Osteocyte (in vitro differentiated cells): ENCODE measurements around the gene UBXN4. TPM values are rescaled to one million over a fixed set of nuclear protein-coding genes. Genes with fewer than 3 reads are reported as not detected.

Experiments used
- DNase-seq: peaks from one replicate; pipeline ENCODE4 v3.0.0; 2021; ENCODE audit warnings: mixed read lengths; ENCODE audit not compliant: unreplicated experiment; ENCODE audit errors: extremely low spot score
- H3K27ac Mint-ChIP-seq: one replicate; pipeline ENCODE4 v1.8.0; 2021; ENCODE audit warnings: mild to moderate bottlenecking, mixed read lengths; ENCODE audit not compliant: unreplicated experiment
- H3K27me3 Mint-ChIP-seq: one replicate; pipeline ENCODE4 v1.8.0; 2021; ENCODE audit warnings: mixed read lengths; ENCODE audit not compliant: unreplicated experiment
- H3K36me3 Mint-ChIP-seq: one replicate; pipeline ENCODE4 v1.8.0; 2021; ENCODE audit warnings: mixed read lengths; ENCODE audit not compliant: unreplicated experiment
- H3K4me1 Mint-ChIP-seq: one replicate; pipeline ENCODE4 v1.8.0; 2021; ENCODE audit warnings: mixed read lengths; ENCODE audit not compliant: unreplicated experiment
- H3K4me3 Mint-ChIP-seq: one replicate; pipeline ENCODE4 v1.8.0; 2021; ENCODE audit warnings: mild to moderate bottlenecking, moderate library complexity, mixed read lengths; ENCODE audit not compliant: unreplicated experiment
- H3K9me3 Mint-ChIP-seq: one replicate; pipeline ENCODE4 v1.8.0; 2021; ENCODE audit warnings: mixed read lengths; ENCODE audit not compliant: unreplicated experiment
- total RNA-seq: library from RNA; stranded (reverse); gene quantifications from 2 replicates; pipeline ENCODE4 v1.2.1, GENCODE V29; 2021
- TF ChIP-seq, protein P1 (sequence below): fragments of 200-600 bp; sonication (generic); IDR thresholded peaks from 2 replicates; pipeline ENCODE4 v1.5.0; 2021; ENCODE audit warnings: antibody characterized with exemption, mild to moderate bottlenecking, moderate library complexity

UBXN4 gene
- total RNA-seq, 1 donor from 2014 or later = 118 TPM

DNA sequence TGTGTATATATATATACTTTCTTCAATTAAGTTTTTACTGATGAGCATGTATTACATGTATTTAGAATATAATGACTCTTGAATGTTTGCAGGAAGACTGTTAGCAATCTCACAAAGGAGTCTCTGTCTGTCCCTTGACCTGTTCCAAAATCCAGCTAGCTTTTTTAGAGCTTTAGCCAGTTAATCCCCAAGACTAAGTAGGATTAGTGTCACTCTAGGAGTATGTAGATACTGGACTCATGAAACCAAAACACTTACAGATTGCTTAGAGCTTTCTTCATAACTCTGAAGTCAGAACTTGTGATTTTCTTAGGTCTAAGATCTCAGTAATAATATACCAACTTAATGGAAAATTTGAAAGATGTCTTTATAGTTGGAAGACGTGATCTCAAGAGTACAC is 2.2 kb downstream of the UBXN4 start:
- Mint-ChIP-seq H3K27me3 (no peaks in the 10 kb centered on the region), H3K27ac (peak overlapping the region; percentile 80), H3K36me3 (peaks cover 18% of the 10 kb centered on the region), H3K4me3 (peak overlapping the region; percentile 65), H3K4me1 (peaks cover 35% of the 10 kb centered on the region), H3K9me3 (no peaks in the 10 kb centered on the region)
- DNase-seq = no peak
- TF ChIP-seq, protein P1, sequence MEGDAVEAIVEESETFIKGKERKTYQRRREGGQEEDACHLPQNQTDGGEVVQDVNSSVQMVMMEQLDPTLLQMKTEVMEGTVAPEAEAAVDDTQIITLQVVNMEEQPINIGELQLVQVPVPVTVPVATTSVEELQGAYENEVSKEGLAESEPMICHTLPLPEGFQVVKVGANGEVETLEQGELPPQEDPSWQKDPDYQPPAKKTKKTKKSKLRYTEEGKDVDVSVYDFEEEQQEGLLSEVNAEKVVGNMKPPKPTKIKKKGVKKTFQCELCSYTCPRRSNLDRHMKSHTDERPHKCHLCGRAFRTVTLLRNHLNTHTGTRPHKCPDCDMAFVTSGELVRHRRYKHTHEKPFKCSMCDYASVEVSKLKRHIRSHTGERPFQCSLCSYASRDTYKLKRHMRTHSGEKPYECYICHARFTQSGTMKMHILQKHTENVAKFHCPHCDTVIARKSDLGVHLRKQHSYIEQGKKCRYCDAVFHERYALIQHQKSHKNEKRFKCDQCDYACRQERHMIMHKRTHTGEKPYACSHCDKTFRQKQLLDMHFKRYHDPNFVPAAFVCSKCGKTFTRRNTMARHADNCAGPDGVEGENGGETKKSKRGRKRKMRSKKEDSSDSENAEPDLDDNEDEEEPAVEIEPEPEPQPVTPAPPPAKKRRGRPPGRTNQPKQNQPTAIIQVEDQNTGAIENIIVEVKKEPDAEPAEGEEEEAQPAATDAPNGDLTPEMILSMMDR = no peak

DNA sequence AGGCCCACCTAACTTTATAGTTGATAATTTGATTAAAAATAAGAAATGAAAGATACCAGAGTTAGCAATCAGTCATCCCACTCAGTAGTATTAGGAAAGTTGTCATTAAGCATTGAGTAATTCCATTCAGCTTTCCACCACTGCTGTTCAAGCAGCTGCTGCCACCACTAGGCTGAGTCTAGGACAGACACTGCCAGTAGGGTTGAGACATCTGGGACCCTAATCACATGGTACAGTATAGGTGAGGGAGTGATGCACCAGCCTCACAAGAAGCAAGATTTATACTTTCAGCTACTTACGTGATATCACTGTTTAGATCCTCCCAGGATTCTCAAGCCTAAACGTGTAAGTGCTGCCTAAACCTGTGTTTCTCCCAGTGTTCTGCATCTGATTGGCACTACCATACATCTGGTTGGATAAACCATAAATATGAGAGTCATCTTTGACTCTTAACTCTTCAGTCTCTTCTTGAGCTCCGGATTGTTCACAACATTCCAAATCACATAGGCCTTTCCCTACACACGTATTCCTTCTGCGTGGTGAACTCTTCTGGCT is 3.2 kb downstream of the UBXN4 start:
- Mint-ChIP-seq H3K27ac (peak overlapping the region; percentile 80), H3K27me3 (no peaks in the 10 kb centered on the region), H3K4me3 (peak overlapping the region; percentile 47), H3K9me3 (no peaks in the 10 kb centered on the region), H3K36me3 (peaks cover 26% of the 10 kb centered on the region), H3K4me1 (peaks cover 35% of the 10 kb centered on the region)
- TF ChIP-seq, protein P1 = peak; percentile 22
- DNase-seq = no peak

DNA sequence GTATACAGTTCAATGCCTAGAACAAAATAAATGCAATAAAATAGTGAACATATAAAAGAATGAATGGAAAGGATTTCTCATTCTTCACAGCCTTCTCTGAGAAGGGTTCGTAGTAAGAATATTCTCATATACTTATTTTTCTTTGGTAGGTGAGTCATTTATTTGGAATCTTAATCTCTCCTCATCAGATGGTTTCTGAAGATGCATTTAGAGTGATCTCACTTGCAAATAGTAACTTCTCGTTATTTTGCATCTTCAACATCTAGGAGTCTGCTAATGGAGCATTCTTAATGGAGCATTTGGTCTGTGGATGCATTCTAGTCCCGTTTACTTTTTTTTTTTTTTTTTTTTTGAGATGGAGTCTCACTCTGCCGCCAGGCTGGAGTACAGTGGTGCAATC is 3.9 kb downstream of the UBXN4 start:
- Mint-ChIP-seq H3K36me3 (peaks cover 31% of the 10 kb centered on the region), H3K27me3 (no peaks in the 10 kb centered on the region), H3K9me3 (no peaks in the 10 kb centered on the region), H3K4me3 (no peak overlapping the region), H3K4me1 (peaks cover 35% of the 10 kb centered on the region), H3K27ac (peak overlapping the region; percentile 80)
- DNase-seq = no peak
- TF ChIP-seq, protein P1 = no peak

DNA sequence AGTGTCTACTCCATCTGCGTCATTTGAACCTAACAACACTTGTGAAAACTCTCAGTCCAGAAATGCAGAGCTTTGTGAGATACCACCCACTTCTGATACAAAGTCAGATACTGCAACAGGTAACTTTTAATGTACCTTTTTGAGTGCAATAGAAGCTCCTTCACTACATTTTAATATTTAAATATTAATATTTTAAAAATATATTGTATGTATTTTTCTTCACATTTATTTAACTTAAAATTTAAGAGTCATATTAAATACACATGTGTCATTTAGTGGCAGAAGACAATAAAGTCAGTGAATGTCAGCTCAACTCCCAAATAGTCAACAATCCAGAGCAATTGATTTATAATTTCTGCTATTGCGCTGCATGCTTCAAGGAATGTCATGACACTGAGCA is 13.9 kb downstream of the UBXN4 start:
- DNase-seq = no peak
- no peaks in the 10 kb centered on the region for H3K27me3 Mint-ChIP-seq
- H3K36me3 Mint-ChIP-seq = peaks cover 57% of the 10 kb centered on the region
- no peak overlapping the region for H3K27ac Mint-ChIP-seq
- H3K4me3 Mint-ChIP-seq = no peak overlapping the region
- TF ChIP-seq, protein P1 = no peak
- peaks cover 13% of the 10 kb centered on the region for H3K9me3 Mint-ChIP-seq
- H3K4me1 Mint-ChIP-seq = no peaks in the 10 kb centered on the region

DNA sequence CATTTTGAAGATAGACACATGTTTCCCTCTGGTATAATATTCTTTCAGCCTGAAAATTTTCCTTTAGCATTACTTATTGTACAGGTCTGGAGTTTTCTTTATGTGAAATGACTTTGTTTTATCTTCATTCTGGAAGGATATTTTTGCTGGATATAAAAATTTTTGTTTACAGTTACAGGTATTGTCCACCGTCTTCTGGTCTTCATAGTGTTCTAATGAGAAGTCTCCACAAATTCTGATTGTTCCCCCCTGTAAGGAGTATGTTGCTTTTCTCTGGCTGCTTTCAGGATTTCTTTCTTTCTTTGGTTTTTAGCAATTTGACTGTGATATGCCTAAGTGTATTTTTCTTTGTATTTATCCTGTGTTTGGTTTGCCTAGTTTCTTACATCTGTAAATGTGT is 15.0 kb downstream of the UBXN4 start:
- peaks cover 56% of the 10 kb centered on the region for H3K36me3 Mint-ChIP-seq

More for the DNA sequence above, 15.0 kb downstream of the UBXN4 start:
- TF ChIP-seq, protein P1 = no peak
- peaks cover 13% of the 10 kb centered on the region for H3K9me3 Mint-ChIP-seq
- no peak for DNase-seq
- H3K27me3 Mint-ChIP-seq = no peaks in the 10 kb centered on the region
- no peak overlapping the region for H3K4me3 Mint-ChIP-seq
- no peaks in the 10 kb centered on the region for H3K4me1 Mint-ChIP-seq
- no peak overlapping the region for H3K27ac Mint-ChIP-seq
